Islet precursor cell (in vitro differentiated cells): ENCODE results near the gene TCP11L1.
"Not testable (repeated sequence)": the region's sequence is repeated elsewhere in the genome, so short reads cannot be mapped to it uniquely, and the experiment has no call there.

Experiments
- DNase-seq: peaks from one replicate; pipeline ENCODE4 v3.0.0-alpha.2; 2018

The TCP11L1 gene, protein sequence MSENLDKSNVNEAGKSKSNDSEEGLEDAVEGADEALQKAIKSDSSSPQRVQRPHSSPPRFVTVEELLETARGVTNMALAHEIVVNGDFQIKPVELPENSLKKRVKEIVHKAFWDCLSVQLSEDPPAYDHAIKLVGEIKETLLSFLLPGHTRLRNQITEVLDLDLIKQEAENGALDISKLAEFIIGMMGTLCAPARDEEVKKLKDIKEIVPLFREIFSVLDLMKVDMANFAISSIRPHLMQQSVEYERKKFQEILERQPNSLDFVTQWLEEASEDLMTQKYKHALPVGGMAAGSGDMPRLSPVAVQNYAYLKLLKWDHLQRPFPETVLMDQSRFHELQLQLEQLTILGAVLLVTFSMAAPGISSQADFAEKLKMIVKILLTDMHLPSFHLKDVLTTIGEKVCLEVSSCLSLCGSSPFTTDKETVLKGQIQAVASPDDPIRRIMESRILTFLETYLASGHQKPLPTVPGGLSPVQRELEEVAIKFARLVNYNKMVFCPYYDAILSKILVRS

DNA sequence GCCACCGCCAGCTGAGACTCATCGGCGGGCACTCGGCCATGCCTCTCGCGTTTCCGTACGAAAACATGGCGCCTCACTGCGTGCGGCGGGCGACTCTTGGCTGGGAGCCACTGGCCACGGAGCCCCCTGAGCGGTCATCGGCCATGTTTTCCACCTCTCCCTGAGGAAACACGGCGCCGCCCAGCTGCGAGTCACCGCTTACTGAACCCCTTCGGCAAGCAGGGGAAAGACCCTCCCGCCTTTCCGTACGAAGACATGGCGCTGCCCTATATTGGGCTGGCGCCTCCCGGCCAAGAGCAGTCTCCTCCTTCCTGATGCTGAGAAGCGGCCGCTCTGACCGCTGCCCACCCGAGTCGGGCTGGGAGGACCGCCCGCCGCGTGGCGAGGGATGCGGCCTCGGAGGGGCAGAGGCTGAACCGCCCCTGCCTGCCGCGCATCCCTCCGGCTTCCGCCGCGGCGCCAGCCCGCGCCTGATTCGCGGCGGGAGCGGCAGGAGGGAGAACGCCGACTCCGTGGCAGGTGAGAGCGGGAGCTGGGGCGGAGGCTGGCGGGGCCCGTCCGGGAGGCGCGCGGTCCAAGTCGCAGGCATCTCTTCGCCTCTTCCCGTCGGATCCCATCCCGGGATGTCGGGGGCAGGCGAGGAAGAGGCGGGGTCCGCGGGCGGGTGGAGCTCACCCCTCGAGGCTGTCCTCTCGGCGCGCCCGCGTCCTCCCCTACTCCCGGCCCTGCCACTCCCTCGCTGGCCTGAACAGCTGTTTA is at the start of gene TCP11L1:
TSS of gene TCP11L1 (plus strand) at position 299 of the 759 bp plus-strand sequence. CDS start 4,202 bp downstream, outside the sequence.
- peak; percentile 96 for DNase-seq

DNA sequence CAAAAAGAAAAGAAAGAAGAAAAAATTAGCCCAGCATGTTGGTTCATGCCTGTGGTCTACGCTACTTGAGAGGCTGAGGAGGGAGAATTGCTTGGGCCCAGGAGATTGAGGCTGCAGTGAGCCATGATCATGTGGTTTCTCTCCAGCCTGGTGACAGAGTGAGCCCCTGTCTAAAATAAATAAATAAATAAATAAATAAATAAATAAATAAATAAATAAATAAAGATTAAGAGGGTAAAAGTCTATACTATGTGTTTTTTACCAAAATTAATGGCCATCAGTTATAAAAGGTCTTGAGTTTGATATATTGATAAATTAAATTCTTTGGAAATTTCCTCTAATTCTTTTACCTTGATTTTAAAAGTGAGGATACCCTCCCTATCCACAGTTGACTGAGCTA is 48.9 kb upstream of the TCP11L1 start:
- no peak for DNase-seq

DNA sequence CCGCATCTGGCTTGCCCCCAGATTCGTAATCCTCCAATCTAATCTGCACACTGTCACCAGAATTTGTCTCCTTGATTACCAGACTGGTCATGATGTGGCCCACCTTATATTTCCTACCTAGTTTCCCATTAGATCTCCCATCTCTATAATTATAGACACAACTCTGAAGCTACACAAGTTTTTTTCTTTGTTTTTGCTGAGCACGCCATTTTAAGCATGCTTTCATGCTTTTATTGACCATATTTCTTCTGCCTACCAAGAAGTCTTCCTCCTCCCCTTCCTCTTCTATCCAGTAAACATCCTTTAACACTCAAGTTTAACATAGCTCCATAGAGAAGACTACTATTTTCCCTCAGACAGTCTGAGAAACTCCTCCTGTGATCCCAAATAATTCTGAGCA is 47.9 kb upstream of the TCP11L1 start:
- DNase-seq = no peak

DNA sequence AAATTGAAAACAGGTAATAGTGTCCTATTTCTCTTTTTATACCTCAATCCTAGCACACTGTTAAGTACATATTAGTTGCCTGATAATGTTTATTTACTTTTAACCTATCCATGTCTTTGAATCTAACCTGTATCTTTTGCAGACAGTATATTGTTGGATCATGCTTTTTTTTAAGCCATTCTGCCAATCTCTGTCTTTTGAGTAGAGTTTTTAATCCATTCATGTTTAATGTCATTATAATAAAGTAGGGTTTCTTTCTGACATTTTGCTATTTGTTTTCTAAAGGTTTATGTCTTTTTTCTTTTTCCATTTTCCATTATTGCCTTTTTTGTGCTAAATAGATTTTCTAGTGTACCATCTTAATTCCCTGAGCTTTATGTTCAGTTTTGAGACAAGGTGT is 47.5 kb upstream of the TCP11L1 start:
- no peak for DNase-seq

DNA sequence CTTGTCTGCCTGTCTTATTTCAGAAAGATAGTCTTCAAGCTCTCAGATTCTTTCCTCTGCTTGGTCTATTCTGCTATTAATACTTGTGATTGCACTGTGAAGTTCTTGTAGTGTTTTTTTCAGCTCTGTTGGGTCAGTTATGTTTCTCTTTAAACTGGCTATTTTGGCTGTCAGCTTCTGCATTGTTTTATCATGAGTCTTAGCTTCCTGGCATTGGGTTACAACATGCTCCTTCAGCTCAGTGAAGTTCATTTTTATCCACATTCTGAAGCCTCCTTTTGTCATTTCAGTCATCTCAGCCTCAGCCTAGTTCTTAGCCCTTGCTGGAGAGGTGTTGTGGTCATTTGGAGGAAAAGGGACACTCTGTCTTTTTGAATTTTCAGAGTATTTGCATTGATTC is 39.2 kb upstream of the TCP11L1 start:
- DNase-seq = no peak

DNA sequence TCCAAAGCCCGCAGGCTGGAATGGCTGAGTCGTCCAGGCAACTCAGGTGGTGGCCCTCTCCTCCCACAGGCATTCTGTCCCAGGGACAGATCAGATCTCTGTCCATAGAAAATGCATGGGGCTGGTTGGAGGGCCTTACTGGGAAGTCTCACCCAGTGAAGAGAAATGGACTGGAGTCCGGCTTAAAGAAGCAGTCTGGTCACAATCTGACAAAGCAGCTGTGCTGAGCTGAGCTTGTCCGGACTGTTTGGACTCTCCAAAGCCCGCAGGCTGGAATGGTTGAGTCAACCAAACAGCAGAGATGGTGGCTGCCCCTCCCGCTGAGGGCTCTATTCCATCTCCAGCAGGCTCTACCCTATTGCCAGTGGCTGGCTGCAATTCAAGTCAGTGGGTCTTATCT is 38.1 kb upstream of the TCP11L1 start:
- DNase-seq = no peak

DNA sequence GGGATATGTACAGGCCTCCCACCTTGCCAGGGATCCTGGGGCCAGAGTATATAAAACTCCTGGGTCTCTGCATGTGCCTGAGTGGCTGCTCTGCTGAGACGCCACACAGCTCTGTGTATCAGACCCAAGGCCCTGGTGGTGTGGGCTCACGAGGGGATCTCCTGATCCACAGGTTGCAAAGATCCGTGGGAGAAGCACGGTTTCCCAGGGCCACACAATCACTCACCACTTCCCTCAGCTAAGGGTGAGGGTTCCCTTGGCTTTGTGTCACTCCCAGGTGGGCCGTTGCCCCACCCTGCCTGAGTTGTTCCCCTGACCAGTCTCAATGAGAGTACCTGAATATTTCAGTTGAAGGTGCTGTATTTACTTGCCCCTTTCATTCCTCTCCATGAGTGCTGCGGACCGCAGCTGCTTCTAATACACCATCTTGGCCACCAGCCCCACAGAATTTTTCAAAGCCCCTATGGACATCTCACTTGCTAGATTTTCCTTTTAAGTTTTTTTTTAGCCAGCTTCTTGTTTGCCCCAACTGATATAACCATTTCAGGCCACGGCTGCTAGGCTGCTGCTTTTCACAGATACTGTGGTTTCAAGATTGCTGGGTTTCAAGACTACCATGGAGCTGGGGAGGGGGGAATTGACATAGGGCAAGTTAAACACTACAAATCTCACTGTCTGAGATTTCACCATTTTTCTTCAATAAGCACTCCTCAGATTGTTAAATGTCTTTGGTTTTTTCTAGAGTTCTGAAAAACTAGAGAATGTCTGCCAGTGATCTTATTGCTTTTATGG is 37.4 kb upstream of the TCP11L1 start:
- no peak for DNase-seq

DNA sequence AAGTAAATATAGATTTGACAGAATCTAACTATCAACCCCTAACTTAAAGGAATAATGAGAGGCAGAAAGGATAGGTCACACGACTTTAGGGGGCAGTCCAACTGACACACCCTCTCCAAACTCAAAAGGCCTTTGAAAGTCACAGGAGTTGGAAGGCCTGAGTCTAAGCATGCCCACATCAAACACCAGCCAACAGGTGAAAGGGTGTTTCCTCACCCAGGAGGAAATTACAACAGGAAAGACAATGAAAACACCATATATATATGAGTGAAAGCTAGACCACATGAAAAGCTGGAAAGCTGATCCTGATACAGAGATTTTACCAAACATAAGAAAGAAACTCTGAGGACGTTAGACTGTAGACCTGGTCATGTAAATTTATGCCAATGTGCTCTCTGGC is 34.2 kb upstream of the TCP11L1 start:
- DNase-seq = no peak

DNA sequence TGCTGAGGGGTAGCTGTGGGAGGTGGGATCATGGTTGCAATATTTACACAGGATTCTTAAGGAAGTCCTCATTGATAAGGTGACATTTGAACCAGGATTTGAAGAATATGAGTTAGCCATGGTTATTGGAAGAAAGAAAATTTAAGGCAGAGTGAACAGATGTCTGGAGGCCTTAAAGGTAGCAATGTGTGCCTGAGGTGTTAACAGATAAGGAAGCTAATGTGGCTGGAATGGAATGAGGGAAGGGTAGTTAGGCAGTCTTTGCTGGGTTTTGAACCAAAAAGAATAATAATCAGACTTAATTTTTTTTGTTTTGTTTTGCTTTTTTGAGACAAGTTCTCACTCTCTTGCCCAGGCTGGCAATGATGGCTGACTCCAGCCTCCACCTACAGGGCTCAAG is 33.4 kb upstream of the TCP11L1 start:
- DNase-seq = no peak

DNA sequence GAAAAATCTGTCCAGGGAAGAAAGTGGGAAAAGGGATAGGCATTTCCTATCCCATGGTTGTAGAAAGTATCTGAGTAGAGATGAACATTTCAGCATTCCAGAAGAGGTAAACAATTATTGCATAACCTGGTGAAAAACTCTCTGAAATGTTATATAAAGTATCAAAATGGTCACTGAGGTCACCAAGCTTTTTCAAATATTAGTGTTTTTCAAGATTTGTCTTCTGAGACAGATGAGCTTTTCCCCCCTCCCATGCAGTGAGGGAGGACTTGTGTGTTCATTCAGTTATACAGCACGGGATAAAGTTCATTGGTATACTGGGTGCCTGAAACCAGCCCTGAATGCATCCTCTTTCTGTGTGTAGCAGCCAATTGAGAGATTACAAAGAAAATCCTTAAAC is 25.6 kb upstream of the TCP11L1 start:
- DNase-seq = no peak

DNA sequence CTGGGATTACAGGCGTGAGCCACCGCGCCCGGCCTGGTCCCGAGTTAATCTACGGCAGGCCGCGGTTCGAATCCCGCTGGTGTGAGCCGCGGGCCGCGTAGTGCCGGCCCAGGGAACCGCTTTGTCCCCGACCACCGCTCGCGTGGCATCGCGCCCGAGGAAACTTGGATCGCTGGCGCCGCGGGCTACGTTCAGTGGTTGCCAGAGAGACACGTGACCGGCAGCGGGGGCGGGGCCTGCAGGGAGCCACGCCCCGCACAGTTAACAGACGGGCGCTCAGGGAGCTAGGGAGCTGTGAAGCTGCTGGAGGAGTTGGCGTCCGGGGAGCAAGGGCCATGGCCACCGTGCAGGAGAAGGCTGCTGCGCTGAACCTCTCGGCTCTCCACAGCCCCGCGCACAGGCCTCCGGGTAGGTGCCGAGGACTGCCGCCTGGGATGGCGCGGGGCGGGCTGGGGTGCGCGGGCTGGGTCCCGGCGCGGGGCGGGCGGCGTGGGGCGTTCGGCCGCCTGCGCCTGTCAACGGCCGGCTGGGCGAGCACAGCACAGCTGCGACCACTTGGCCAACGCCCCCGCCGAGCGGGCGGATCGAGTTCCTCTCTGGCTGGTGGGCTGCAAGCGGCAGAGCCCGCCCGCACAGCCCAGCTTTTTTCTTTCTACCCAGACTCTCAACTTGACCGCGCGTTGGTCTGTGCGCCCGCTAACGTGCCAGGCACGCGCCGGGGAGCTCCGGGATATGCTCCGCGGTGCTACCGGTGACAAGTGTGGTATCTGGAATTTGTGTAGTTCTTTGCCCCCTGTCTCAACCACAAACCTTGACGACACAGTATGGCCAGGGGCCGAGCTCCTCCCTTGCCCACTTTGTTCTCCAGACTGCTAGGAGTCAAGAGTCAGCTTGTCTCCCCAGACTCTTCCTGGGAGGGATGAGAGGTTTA is 23.5 kb upstream of the TCP11L1 start, which contains the start of gene DEPDC7:
TSS of gene DEPDC7 (plus strand) at position 258 of the 931 bp plus-strand sequence. CDS start at position 336, 78 bp downstream.
- peak; percentile 94 for DNase-seq

DNA sequence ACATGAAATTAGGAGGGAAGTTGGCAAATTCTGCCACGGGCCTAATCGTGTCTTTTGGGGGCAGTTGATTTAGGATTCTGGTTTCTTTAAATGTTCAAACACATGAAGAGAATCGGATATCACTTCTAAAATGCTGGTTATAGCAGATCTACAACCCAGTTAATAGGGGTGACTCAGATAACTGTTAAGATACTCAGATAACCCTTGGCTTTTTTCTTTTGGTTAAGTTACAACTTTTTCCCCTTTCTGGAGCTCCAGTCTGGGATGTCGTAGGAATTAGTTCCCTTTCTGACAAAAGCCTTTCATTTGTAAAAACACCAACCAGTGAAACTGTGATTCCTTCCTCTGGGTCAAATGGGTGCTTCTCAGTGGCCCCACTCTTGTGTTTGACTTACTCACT is 22.7 kb upstream of the TCP11L1 start:
- DNase-seq = no peak

DNA sequence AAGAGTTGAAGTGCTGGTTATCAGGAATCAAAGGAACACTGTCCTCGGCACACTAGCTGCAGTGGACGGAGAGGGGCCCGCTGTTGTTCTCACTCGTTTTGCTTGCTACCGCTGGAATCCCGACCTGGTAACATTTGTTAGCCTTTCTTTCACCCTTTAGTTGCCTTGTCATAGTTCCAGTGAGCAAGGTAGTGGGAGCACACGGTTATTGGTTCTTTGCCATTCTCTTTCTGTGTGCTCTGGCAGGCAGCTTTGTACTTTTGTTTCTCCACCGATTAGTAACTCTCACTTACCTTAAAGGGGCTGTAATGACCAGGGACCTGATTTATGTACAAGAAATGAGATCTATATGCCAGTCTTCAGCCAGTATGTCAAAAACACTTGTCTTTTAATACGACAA is 21.9 kb upstream of the TCP11L1 start:
- DNase-seq = no peak

DNA sequence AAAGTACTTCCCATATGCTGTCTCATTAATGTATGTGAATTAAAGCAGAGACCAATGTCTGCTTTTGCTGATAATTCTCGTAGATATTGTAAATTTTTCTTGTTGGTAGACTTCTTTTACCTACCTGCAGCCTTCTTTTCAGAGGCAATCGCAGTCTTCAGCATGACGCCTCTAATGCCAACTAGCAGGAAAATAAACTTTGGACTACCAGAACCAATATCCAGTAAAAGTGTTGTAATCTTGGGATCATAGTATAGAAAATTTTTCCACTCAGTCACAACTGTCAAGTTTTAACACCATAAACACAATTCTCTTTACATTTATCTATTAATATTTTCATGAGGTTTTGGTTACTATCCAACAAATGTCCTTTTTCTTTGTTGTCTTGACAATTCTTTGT is 21.4 kb upstream of the TCP11L1 start:
- no peak for DNase-seq

DNA sequence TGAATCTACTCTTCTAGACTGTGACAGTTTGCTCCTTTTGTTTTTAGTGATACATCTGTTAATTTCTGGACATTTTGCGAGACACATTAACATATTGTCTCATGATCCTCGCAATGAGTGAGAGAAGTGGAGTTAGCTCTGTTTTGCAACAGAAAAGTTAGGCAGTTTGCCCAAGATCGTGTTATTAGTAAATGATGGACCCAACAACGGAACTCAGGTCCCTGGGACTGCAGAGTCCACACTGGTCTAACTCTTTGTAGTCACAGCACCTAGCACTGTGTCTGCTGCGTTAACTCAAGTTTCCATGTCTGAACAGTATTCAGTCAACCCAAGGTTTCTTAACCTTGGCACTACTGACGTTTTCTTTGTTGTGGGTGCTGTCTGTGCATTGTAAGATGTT is 20.5 kb upstream of the TCP11L1 start:
- DNase-seq = no peak

DNA sequence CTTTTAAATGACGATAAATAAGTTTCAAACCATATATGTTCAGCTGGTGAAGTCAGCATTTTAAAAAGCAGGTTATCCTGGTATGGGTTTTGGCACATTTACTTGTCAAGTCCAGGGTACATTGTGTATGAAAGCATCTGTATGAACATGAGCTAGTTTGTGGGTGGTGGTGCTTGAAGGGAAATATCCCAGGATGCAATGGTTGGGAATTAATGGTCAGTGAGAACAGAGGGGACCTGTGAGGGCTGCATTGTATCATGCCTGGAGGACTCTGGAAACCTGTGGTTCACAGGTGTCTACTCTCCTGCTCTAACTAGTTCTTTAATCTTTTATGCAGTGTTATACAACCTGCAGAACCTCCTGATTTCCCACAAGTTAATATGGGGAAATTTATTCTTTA is 17.9 kb upstream of the TCP11L1 start:
- DNase-seq = no peak

DNA sequence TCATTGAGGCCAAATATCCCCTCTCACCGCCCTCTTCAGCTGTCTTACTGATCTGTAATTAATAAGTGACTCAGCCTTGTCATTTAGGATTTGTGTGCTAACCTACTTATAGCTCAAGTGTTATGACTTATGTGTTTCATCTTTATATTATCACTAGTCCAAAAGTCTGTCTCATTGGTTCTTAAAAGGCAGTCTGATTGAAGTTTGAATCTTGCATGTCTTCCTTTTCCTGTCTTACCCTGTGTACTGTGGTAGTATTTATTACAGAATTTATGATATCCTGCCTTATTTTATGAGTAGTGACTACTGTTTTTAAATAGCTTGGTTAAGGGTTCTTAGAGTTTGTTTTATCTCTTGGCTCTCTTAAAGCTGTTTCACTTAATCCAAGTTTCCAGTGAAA is 17.4 kb upstream of the TCP11L1 start:
- DNase-seq = no peak

DNA sequence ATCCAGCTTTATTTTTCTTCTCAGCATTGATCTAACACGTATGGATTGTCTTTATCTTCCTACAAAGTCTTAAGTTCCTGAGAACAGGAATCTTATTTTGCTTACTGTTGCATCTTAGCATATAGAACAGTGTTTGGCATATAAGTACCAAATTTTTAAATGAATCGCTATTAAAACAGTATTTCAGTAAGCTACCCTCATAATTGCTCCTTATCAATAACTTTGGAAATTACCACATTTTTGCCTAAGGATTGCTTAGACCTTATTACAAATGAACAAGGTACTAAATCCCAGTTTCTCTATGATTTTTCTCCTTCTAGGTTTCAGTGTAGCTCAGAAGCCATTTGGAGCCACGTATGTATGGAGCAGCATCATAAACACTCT is 14.0 kb upstream of the TCP11L1 start:
- no peak for DNase-seq

DNA sequence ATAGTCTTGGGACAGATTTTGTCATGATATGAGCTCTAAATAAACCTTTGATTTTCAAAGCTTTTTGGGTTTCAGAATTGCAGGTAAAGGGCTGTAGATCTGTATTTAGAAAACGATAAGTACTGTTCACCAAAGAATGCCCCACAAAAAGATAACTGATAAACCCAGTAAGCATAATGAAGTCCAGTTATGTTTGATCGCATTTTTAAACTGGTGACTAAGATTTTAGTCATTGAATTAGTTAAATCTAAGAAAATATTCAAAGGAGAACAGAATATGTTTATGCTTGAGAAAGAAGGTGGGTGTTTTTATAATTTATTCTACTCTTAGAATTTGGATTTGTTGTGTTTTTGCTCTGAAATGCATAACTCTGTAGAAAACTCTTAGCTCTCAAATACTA is 12.1 kb upstream of the TCP11L1 start:
- no peak for DNase-seq

DNA sequence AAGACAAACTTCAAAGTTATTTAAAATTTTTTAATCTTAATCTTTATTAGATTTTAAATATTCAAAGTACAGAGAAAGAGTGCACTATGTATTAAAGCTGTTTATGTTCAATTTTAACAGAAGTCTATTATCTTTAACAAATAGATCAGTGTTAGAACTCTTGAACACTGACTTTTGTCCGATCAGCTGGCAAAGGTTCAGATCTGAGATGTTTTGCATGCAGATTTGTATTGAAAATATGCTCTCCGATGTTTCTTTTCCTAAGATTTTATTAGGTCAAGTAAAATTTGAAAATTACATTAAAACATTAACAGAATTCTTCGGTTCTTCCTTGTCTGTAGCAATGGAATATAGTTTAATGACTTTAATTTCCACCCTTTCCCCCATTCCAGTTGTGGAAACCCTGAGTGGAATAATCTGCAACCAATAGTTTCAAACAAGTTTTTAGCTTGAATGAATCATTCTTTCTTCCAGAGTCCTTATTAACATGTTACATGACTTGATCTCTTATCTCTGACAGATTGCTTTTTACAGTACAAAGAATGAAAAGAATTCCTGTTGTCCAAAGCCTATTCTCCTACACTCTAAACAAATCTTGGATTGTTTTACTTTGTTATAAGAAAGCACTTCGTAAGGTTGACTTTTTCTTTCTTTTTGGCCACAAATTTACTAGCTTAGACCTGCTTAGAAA is 11.4 kb upstream of the TCP11L1 start:
- DNase-seq = no peak

DNA sequence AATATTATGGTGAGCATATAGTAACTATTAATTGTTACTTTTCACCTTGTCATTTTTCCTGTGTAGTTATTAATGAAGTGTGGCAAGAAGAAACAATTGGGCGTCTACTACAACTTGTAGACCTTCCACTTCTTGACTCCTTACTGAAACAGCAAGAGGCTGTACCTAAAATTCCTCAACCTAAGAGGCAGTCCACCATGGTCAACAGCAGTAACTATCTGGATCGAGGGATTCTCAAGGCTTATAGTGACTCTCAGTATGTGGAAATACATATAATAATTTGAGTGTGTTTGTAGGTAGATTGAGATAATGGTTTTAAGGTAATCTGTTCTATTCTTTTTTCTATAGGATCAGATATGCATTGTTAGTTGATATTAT is 10.8 kb upstream of the TCP11L1 start:
- DNase-seq = no peak

DNA sequence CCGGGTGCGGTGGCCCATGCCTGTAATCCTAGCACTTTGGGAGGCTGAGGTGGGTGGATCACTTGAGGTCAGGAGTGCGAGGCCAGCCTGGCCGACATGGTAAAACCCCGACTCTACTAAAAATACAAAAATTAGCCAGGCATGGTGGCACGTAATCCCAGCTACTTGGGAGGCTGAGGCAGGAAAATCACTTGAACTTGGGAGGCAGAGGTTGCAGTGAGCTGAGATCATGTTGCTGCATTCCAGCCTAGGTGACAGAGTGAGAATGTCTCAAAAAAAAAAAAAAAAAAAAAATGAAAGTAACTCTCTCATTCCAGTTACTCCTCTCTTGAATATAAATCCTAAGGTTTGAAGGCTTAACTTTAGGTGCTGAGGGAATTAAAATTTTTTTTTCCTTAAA is 10.2 kb upstream of the TCP11L1 start:
- DNase-seq = not testable (repeated sequence)
